Measurements from ENCODE around the gene TUBA3E.
"Not testable (repeated sequence)": the region's sequence is repeated elsewhere in the genome, so short reads cannot be mapped to it uniquely, and the experiment has no call there.

The TUBA3E gene

GRCh38 chr2:130198343-130198742 is at the start of gene TUBA3E:
Gene TUBA3E, minus strand, starts transcription at chr2:130198439. Its CDS starts 79 bp downstream, at chr2:130198360.
- no peak for DNase-seq (ENCODE audit: low read depth)

DNA sequence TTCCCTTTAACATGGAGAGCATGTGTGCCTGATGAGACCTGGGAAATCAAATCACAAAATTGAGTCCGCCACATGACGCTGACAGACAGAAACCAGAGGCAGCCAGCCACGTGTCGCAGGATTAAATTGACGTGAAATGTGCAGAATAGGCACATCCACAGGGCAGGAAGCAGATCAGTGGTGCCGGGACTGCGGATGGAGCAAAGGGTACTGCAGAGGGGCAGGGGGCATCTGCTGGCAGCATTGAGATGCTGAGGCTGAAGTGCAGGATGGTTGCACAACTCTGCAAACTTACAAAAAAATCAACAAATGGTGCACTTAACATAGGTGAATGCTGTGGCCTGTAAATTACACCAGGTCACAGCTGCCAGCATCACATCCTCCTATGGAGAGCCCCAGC is 48.2 kb upstream of the TUBA3E start:
- DNase-seq (ENCODE audit: low read depth) = no peak

DNA sequence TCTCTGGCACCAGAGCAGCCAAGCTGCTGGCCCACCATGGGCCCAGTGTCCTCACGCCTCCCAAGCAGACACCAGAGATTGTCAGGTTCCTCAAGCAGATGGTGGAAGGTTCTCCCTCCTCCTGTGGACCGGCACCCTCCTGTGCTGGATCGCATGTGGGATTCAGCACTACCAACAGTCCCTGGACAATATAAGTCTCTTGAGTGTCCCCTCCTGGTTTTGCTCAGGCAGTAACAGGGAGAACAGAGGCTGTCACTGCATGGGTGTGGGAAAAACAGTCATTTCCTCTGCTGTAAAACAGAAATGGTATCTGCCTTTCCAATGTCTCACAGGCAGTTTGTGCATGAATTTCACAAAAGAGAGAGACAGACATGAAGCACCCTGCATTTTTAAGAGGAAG is 47.7 kb upstream of the TUBA3E start:
- DNase-seq (ENCODE audit: low read depth) = no peak

- no peak for DNase-seq (ENCODE audit: low read depth)
These were observed 45.1 kb upstream of the TUBA3E start for GRCh38 chr2:130243359-130243758.

DNA sequence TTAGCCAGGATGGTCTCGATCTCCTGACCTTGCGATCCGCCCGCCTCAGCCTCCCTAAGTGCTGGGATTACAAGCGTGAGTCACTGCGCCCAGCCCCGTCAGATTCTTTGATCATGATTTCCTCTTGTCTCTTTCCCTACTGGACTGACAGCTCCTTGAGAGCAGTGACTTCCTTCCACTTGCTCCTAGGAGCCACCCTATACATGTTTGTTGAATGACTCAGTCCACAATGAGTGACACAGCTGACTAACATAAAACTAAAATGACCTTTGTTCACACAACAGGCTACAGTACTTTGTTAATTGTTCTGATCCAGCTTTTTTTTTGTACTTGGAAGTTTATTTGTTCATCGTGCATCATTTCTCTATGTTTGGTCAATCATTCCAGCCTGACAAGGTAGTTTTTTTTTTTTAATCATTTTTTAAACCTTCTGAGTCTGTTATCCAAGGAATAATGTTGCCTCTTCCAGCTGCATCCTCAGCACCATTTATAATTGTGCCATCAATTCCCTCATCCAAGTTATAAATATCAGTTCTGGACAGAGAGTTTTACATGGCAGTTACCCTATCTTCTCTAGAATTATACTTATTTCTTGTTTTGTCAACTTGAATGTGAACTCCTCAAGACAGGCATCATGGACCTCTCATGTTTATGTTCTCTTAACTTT is 42.9 kb upstream of the TUBA3E start:
- DNase-seq (ENCODE audit: low read depth) = no peak

GRCh38 chr2:130239581-130239980 is 41.3 kb upstream of the TUBA3E start:
- DNase-seq (ENCODE audit: low read depth) = not testable (repeated sequence)

DNA sequence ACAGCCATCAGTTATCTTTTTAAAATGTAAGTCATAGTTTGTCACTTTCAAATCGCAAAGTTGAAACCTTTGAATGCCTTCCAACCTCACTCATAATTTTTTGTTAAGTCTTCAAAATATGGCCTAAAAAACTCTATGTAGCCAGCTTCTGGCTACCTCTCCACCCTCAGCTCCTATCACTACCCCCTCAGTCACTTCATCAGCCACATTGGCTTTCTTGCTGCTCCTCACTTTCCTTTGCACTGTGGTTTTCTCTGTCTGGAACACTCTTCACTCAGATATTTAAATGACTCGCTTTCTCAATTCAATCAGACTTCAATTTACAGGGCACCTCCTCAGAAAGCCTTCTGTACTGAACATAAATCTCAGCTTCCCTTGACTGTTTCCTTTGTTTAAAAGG is 34.8 kb upstream of the TUBA3E start:
- not testable (repeated sequence) for DNase-seq (ENCODE audit: low read depth)

DNA sequence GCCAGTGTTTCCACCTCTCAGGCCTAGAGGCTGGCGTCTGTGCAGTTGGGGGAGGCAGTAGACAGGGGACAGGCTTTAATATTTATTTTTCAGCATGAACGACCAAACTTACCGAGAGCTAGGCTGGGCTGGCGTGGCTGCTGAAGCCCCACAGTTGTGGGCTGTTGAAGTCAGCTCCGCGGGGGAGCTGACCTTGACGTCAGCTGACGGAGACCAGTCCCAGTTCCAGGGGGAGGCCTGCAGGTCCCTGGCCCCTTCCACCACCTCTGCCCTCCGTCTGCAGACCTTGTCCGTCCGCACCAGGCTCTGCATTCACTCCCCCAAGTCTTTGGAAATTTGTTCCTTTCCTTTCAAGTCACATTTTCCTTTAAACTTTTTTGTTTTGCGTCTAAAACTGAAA is 33.4 kb upstream of the TUBA3E start:
- DNase-seq (ENCODE audit: low read depth) = no peak

DNA sequence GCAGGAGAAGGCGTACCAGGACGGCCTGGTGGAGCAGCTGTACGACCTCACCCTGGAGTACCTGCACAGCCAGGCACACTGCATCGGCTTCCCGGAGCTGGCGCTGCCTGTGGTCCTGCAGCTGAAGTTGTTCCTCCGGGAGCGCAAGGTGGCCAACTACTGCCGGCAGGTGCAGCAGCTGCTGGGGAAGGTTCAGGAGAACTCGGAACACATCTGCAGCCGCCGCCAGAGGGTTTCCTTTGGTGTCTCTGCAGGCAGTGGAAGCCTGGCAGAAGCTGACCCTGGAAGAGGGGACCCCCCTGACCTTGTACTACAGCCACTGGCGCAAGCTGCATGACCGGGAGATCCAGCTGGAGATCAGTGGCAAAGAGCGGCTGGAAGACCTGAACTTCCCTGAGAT is 32.7 kb upstream of the TUBA3E start:
- DNase-seq (ENCODE audit: low read depth) = not testable (repeated sequence)

DNA sequence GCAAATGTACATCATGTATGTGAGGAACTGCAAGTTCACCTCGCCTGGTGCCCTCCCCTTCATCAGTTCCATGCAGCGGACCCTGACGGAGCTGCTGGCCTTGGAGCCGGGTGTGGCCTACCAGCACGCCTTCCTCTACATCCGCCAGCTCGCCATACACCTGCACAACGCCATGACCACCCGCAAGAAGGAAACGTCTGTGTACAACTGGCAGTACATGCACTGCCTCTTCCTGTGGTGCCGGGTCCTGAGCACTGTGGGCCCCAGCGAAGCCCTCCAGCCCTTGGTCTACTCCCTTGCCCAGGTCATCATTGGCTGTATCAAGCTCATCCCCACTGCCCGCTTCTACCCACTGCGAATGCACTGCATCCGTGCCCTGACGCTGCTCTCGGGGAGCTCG is 32.1 kb upstream of the TUBA3E start:
- DNase-seq (ENCODE audit: low read depth) = not testable (repeated sequence)

DNA sequence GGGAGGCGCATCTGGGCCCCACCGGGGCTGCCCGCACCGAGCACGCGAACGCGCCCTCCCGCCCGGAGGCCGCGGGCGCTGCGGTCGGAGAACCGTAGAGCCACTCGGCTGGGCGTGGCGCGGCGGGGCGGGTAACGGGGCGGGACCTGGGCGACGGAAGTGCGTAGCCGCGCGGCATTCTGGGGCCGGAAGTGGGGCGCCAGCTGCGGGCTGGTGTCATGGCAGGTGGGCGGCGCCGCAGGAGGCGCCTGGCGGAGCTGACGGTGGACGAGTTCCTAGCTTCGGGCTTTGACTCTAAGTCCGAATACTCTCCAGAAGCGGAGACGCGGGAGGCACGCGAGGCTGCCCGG is 30.9 kb upstream of the TUBA3E start:
- not testable (repeated sequence) for DNase-seq (ENCODE audit: low read depth)

DNA sequence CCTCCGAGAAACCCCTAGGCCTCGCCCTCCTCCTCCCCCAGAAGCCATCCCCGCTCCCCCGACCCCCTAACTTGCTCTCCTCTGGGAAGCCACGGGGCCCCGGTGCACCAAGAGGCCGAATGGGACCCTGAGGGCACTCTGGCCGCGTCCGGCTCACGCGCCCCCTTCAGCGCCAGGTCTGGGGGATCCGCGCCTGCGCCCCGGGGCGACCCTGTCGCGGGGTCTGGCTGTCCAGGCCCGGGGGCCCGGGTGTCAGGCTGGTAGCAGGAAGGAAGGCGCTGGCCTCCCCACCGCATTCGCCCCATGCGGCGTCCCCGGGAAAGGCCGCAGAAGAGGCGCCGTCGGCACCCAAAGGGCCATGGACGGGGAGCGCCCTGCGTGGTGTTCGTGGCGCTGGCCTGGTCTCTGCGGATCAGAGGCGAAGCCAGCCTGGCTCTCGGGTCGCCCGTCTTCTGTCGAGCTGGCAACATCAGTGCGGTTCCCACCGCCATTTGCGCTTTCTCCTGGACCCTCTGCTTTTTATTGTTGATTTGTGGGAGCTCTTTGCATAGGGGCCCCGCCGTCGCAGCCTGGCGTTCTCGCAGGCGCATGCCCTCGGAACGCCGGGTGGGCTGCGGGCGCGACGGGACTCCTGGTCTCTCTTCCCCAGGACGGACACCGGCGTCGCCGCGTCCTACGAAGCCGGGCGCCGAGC is 30.4 kb upstream of the TUBA3E start:
- not testable (repeated sequence) for DNase-seq (ENCODE audit: low read depth)

- not testable (repeated sequence) for DNase-seq (ENCODE audit: low read depth)
These were observed 29.8 kb upstream of the TUBA3E start for GRCh38 chr2:130228005-130228404.

DNA sequence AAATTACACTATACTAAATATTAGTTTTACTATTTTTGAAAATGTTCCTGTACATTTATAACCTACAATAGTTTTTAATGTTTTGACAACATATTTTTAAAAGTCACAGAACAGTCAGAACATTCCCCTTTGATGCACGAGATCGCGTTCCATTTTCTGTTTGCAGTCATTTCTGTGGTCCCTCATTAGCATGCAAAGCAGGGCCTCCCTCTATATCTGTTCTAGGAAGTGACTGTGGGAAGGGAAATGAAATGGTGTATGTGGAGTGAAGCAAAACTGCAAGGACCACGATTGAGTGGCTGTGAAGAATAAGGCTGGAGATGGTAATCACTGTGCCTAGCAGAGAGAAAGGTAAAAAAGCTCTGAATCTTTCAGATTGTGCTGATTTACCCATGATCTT is 24.3 kb upstream of the TUBA3E start:
- not testable (repeated sequence) for DNase-seq (ENCODE audit: low read depth)

DNA sequence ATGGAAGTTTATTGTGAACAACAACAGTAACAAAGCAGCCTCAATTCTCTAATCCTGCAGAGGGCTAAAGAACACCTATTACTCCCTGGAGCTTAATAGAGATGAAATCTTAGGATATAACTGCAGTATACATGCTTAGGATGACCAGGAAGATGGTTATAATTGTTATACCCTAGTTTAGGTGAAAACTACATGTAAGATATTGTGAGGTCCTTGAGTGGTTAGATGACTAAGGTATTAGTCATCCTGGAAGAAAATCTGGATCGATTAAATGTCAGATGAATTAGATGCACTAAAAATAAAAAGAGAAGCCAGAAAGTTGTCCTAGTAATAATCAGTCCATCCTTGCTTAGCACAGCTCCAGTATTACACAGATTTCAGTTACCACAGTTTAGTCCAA is 22.3 kb upstream of the TUBA3E start:
- DNase-seq (ENCODE audit: low read depth) = not testable (repeated sequence)

- not testable (repeated sequence) for DNase-seq (ENCODE audit: low read depth)
These were observed 20.9 kb upstream of the TUBA3E start for GRCh38 chr2:130219147-130219546.

DNA sequence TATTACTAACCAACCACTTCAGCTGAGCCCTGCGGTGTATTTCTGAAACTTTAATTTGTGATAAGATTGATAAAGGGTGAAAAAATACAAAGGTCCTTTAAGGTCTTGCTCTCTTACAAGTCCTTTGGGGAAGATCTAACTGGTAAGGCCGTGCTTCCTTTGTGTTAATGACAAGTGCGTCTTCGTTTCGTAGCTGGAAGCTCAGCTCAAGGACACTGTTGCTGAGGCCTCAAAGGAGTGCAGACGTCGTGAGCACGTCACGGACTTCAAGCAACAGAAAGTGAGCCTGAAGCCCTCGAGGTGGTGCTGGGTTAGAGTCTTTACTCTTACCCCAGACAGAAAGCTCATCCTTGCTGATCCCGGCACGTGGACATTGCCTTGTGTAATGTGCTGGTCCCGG is 8.8 kb upstream of the TUBA3E start:
- DNase-seq (ENCODE audit: low read depth) = not testable (repeated sequence)

DNA sequence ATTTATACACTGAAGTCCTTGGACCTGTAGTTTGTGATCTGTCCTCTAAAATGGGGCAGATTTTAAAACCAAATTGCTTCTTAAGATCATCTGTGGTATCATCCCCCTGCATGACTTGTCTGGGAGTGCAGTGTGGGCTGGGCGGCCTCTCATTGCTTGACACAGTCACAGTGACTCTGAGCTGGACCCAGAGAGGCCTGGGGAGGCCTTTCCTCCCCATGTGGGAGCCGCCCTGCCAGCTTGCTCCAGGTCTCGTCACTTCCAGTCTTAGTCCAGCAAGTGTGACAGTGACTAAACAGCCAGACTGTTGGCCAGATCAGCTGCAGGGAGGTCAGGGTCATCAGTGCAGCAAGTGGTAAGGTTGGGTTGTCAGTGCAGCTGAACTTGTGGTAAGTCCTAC is 4.9 kb upstream of the TUBA3E start:
- not testable (repeated sequence) for DNase-seq (ENCODE audit: low read depth)

DNA sequence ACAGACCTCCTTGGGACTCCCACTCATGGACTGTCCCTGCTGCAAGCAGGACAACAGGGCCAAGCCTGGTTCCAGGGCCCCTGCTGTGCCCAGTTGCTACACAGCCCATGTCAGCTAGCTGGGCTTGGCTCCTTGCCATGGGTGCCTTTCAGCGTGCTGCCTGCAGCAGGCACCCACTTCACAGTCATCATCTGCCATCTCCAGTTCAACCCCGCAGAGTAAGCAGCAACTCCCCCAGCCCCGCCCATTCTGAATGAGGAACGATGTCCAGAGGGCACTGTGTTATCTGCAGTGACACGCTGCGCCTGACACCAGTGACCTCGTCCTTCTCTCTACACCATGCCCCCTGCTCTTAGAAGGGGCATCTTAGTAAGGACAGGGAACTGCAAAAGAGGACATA is 4.3 kb upstream of the TUBA3E start:
- not testable (repeated sequence) for DNase-seq (ENCODE audit: low read depth)

DNA sequence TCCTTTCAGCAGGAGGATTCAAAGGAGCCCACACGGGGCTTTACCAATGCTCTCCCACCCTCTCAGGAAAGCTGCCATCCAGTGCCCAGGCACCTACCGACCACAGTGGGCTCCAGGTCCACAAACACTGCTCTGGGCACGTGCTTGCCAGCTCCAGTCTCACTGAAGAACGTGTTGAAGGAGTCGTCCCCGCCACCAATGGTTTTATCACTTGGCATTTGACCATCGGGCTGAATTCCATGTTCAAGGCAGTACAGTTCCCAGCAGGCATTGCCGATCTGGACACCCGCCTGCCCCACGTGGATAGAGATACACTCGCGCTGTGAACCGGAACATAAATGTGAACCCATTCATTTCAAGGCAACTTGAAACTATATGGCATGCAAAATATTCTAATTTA is 2.2 kb downstream of the TUBA3E start:
- not testable (repeated sequence) for DNase-seq (ENCODE audit: low read depth)

DNA sequence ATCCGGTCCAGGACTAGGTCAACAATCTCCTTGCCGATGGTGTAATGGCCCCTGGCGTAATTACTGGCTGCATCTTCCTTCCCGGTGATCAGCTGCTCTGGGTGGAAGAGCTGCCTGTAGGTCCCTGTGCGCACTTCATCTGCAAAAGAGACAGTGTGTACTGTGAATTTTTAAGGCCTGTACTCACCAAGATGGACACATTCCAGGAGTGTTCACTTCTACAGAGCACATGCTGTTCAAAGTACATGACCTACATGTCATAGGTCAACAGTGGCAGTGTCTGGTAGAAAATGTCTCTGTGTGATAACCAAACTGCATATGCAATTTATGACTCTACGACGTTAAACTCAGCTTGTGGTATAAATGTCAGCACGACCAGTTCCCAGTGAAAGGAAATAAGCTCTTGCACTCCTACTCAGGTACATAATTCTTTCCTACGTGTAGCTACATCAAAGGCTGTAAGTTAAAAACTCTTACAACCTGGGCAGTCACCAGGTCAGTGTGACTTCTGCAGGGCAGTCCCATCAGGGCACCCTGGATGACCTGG is 3.1 kb downstream of the TUBA3E start:
- DNase-seq (ENCODE audit: low read depth) = not testable (repeated sequence)

DNA sequence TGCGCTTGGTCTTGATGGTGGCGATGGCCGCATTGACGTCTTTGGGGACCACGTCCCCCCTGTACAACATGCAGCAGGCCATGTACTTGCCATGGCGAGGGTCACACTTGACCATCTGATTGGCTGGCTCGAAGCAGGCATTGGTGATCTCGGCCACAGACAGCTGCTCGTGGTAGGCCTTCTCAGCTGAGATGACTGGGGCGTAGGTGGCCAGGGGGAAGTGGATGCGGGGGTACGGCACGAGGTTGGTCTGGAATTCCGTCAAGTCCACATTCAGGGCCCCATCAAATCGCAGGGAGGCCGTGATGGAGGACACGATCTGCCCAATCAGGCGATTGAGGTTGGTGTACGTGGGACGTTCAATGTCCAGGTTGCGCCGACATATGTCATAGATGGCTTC is 4.4 kb downstream of the TUBA3E start:
- not testable (repeated sequence) for DNase-seq (ENCODE audit: low read depth)

DNA sequence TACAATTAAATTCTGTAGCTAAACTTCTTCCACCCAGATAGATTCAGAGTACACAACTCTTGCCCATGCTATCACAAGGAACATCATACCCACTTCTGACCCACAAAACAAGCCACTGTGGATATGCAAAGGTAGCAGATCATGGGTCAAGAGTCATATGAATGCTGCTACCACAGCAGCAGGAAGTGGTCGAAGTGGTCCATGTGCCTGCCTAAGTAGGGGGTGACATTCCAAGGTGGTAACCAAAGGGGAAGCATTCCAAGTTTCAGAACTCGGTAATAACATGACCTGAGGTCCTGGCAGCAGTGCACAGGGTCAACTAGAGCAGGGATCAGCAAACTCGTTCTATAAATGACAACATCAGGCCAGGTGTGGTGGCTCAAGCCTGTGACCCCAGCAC is 5.8 kb downstream of the TUBA3E start:
- DNase-seq (ENCODE audit: low read depth) = not testable (repeated sequence)
